Activated CD8-positive, alpha-beta memory T cell treated with anti-CD3 and anti-CD28 coated beads for 48 hours (primary cell): ENCODE results near the gene IFI30.

ENCODE experiments used
- DNase-seq, 3 experiments: peaks; one replicate each; pipeline ENCODE4 v3.0.0-alpha.2; 2020; ENCODE audit warnings: low read depth in 2 of 3, low spot score in 2 of 3

IFI30 gene

DNA sequence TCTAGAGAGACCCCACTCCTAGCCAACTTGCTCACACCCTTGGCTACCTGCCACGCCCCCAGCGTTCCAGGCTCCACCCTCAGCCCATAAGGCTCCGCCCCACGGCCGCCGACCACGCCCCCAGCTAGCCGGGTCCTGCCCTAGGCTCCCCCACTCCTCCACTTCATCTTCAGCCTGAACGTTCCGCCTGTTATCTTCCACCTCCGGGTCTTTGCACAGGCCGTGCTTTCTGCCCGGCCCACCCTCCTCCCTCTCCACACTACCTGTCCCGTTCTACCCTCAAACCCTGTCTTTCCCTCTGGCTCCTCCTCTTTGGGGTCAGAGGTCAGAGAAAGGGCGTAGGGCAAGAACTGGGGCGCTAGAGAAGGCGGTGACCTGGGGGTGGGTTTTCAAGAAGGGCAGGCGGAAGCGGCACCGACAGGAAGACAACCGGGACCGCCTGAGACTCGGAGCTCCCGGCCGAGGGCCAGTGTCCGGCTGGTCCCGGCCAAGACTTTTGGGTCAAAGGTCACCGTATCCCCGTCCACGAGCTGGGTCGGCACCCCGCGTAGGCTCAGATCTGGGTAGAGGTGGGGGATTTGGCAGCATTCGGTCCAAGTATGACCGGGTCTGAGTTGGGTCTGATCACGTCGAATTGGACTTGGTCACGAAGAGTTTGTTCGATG is 50.4 kb downstream of the IFI30 start:
- no peak for DNase-seq

DNA sequence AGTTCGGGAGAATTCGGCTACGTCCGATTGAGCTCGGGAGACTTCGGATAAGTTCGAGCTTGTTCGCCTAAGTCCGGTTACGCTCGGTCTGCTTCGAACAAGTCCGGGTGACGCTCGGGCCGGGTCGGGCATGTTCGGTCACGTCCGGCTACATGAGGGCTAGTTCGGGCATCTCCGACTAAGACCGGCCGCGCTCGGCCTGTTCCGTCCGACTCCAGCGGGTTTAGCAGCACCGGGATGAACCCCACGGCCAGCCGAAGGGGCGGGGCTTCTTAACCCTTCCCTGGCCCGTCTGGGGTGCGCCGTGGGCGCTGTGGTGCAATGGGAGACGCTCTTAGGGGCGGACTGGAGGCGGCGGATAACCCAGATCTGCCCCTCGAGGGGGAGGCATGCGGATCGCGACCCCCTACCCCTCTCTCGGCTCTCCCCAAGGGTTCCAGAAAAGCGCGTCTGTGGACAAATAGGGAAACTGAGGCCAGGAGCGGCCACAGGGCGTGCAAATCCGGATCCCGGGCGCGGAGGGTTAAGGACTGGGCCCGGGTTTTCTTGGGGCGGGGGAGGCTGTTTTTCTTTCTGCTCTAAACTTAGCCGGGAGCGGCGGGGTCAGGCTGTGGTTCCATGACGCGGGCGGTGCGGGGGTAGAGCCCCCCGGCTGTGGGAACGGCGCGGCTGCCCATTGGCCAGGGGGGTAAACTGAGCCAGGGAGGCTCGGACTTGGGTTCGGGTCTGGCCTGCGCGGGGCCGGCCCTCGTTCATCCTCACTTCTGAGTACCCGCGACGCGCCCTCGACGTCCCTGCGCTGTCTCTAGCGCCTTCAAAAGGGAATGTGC is 51.1 kb downstream of the IFI30 start:
- DNase-seq, result peak; percentile 62 to 78 (median 78)

DNA sequence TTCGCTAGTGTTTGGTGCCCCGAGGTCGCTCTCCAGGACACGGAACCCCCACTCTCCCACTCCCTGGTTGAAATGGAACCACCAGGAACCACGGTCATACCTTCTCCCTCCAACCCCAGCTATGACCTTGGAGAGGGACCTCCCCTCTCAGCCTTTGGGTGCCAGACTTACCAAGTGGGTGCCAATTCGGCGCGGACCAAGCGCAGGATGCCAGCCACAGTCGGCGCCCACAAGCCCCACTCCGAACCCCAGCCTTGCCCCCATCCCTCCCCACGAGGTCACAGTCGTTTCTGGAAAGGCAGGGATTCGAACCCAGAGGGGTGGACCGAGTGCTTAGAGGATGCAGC is 51.7 kb downstream of the IFI30 start:
- DNase-seq, result no peak

DNA sequence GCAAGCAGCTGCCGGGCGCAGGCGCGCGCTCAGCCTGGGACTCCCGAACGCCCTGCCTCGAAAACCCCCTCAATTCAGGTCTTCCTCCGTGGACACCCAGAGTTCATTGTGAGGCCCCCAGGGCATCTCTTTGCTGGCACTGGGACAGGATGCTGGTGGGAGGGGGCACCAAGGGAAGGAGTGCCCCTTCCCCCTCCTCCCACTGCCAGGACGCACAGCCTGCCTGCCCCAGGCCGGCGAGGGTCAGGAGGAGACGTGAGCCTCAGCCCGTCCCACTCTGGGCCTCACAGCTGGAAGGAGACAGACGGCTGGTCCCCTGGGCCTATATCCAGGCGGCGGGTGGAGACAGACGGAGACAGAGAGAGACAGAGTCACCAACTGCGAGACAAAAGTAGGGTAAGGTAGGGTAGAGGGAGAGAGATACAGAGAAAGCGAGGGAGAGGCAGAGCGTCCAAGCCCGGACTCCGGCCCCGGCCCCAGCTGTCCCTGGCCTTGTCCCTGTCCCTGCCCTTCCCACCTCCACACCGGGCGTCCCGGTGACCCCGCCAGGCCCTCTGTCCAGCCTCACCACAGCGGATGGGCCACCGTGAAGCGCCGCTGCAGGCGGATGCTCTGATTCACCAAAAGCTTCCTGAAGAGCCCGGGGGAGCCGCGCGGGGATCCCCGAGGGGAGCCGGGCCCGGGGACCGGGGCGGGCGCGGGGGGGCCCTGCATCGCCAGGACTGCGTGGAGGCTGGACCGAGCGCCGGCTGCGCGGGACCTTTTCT is 52.3 kb downstream of the IFI30 start, which contains the start of gene PDE4C:
PDE4C (minus strand) TSS at position 737 of the 767 bp plus-strand sequence; CDS start at position 714, 23 bp downstream.
- no peak for DNase-seq

GRCh38 chr19:18226956-18227780 is 53.6 kb downstream of the IFI30 start:
- DNase-seq, result no peak
